ENCODE measurements around the gene CACNB1. TPM values are rescaled to one million over a fixed set of nuclear protein-coding genes. Genes with fewer than 3 reads are reported as not detected.
A peak's percentile ranks its signal among the peaks of the same experiment; 100 is the strongest.

CACNB1 gene
- total RNA-seq, 1 donor from 2014 or later: 408 TPM

DNA sequence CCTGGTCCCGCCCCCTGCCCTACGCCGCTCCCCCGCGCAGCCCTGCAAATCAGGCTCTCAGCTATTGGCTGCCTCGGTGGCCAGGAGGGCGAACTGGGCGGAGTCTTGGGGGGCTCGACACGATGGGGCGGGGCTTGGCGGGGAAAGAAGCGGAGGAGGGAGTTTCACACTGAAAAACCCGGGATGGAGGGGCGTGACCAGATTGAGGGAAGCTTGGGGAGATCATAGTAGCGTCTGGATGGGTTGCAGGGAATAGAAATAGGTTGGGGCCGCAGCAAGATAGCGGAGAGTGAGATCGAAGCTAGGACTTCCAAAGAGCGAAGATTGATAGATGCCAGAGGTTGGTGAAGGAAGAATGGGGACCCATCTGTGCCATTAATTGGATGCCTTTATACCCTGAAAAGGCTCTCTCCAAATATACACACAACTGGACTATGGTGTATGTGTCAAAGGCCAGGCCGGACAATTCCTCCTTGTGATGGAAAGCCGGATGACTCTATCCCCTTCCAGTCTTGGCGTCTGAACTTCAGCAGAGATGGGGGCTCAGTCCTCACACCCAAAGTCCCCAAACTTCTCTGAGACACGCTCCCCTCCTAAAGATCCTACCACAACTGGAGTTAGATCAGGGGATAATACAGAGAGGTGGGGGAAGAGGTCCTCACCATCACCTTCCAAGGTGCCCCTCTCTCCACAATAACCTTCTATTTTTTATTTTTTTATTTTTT, 28.7 kb upstream of the CACNB1 start:
- DNase-seq (ENCODE audit: low read depth): peak; percentile 62

- no peak for DNase-seq (ENCODE audit: low read depth)
Observed at GRCh38 chr17:39225308-39225958, 28.0 kb upstream of the CACNB1 start, which contains the start of gene STAC2. STAC2 (minus strand) TSS chr17:39225945; CDS start chr17:39225502, 443 bp downstream.

GRCh38 chr17:39224778-39225307, 27.4 kb upstream of the CACNB1 start:
- no peak for DNase-seq (ENCODE audit: low read depth)

- no peak for DNase-seq (ENCODE audit: low read depth)
Observed at GRCh38 chr17:39223907-39224777, 26.7 kb upstream of the CACNB1 start.

DNA sequence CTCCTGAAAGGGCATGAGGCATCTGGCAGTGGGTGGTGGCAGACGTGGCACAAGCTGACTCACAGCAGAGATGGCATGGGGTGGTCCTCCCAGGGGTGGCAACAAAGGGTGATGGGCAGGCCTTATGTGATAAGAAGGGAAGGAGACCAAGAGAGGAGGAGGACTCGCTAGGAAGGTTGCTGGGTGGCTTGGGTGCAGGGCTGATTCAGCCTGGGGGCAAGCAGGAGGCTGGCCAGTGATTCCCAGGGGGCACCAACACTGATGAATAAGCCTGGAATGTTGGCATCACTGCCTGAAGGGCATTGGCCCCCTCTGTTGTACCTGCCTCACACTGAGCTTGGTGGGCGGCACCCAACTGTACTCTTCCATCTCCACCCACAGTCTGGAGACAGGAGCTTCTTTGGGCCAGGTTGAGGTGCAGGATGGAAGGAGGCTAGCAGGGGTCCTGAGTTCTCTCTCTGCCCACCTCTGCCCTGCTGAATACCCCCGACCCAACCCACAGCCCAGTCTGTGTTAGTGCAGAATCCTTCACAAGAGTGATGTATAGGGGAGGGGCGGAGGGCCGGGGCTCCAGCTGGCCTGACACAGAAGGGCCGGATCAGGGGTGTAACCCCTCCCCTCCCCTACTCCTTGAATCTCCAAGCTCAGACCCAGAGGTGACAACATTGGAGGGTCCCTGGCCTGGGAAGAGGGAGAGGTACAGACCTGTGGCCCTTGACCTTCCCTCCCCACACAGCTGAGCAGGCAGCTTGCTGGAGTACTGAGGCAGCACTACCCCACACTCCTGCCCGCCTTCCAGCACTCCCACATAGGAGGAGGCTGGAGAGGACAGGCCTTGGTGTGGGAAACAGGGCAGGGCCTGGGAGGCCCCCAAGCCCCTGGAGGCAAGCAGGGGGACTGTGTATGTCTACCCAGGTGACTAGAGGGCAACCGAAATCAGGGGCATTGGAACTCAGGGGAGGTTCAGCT, 25.7 kb upstream of the CACNB1 start:
- no peak for DNase-seq (ENCODE audit: low read depth)

DNA sequence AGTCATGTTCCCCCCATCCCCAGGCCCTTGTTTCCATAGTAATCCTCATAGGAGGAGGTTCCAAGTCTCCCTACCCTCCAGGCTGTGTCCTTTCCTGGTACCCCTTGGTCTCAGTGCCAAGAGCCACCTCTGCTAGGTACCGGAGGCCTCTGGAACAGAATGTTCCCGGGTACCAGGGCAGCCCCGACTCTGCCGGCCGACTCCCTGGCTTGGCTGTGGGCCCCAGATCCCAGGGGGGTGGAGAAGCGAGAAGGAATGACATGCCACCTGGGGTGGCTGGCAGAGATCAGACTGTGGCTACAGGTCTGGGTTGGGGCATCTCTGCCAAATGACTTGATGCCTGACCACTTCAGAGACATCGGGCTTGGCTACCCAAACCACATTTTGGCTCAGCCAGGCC, 24.7 kb upstream of the CACNB1 start:
- DNase-seq (ENCODE audit: low read depth): no peak

GRCh38 chr17:39221572-39221971, 24.1 kb upstream of the CACNB1 start:
- no peak for DNase-seq (ENCODE audit: low read depth)

GRCh38 chr17:39219647-39220154, 22.2 kb upstream of the CACNB1 start:
- DNase-seq (ENCODE audit: low read depth): peak; percentile 50

DNA sequence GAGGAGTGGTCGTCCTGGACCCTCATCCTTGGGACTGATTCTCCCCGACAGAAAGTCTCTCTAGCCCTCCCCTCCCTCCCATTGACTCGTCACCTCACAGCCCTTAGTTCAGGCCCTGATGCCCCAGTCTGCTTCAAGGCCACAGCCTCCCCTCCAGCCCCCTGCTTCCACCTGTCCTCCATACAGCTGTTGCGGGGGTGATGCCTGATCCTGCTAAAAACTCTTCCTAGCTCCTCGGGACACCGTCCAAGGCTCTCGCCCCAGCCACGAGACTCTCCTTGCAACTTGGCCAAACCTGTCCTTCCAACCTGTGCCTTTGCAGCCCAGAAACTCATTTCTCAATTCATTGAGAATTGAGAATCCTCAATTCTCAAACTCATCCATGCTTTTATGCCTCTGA, 21.4 kb upstream of the CACNB1 start:
- peak; percentile 52 for DNase-seq (ENCODE audit: low read depth)

DNA sequence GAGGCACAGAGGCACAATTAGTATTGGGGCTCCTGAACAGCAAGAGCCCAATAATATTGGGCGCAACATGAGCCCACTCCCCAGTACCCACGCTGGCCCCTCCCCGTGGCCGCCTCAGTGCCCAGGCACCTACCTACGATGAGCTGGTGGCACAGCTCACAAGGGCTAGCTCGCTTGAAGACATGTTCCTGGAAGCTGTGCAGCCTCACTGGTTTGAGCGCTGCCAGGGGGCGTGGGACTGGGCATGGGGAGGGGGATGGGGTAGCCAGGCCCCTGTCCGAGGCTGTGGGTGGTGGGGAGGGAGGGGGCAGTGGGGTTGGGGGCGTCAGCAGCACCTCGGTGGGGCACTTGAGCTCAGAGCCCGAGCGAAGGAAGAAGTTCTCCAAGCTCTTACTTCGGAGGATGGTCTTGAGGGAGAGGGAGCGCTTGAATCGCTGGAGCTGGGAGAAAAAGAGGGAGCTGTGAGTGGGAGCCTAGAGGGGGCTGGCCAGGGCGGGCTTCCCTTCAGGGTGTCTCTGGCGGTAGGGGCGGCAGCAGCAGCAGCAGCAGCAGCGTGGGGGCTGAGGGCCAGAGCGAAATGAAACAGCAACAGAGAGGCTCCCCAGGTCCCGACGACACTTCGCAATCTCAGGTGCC, 20.4 kb upstream of the CACNB1 start:
- DNase-seq (ENCODE audit: low read depth): no peak

DNA sequence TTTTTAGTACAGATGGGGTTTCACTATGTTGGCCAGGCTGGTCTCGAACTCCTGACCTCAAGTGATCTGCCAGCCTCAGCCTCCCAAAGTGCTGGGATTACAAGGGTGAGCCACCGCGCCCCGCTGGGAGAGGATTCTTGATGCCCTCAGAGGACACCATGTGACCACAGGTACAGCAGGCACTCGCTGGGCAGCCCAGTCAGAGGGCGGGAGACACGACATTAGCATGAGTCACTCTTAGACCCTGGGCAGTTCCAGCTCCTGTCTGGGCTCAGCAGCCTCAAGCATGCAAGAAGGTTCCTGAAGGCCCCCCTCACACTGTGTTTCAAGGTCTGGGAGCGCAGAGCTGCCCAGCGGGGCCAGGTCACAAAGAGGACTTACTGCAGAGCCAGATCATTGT, 16.4 kb upstream of the CACNB1 start:
- no peak for DNase-seq (ENCODE audit: low read depth)

DNA sequence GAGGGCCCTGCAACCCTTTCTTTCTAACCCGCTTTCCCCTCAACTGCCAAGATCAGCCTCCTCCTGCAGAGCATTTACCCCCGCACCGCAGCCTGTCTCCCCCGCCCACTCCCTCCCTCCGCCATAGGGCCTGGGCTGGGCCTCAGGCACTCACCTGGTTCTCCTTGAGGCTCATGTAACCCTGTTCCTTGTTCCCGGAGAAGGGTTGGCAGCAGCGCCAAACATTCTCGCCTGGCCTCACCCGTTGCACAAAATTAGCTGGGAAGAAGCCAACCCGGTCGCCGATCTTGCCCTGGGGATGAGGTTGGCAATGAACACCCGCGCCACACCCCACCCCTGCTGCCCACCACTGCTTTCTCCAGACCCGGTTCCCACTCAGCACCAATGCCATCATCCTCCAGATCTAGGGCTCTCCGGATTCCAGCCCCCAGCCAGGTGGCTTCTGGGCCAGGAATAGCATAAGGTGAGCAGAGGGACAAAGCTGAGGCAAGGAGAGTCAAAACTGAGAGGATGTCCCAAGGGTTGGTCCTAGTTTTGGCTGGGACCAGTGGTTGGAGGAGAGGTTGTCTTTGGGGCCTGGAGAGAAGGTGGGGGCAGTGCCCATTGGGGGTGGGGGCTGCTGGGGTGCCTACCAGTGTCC, 15.5 kb upstream of the CACNB1 start:
- DNase-seq (ENCODE audit: low read depth): no peak

DNA sequence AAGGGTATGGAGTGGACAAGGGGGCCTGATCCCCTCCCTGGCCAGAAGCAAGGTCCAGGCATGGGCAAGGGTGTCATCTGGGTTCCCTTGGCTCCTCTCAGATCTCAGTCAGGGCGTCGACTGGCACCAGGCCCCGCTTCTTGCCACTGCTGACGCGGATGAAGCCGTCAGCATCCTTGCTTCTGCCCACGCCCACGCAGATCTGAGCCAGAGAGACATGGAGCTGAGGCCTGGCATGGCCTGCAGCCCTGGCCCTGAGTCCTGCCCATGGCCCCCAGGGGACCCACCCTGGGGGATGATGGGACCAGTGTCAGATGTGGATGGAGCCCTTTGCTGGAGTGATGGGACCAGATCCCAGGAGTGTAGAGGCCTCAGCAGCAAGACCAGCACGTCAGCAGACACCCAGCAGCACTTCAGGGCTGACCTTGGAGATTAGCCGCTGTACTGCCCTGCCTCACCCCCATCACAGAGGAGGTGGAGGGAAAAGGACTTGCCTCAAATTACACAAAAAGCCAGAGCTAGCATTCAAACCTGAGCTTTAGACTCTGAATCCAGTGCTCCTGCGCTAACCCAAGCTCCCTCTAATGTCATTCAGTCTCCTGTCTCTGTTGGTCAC, 14.8 kb upstream of the CACNB1 start:
- no peak for DNase-seq (ENCODE audit: low read depth)

DNA sequence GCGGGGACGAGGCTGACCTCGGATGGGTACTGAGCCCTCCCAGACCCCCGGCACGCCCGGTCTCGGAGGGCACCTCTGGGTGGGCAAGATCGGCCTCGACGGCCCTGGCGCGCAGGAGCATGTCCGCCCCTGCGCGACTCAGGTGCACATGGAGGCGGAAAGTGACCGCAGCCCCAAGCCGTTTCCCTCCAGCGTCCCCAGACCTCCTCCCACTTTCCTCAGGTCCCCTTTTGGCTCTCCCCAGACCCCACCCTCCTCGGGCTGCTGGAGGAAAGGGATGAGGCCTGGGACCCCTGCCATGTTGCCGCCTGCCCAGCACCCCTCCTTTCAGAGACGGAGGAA, 12.6 kb upstream of the CACNB1 start:
- DNase-seq (ENCODE audit: low read depth): no peak

DNA sequence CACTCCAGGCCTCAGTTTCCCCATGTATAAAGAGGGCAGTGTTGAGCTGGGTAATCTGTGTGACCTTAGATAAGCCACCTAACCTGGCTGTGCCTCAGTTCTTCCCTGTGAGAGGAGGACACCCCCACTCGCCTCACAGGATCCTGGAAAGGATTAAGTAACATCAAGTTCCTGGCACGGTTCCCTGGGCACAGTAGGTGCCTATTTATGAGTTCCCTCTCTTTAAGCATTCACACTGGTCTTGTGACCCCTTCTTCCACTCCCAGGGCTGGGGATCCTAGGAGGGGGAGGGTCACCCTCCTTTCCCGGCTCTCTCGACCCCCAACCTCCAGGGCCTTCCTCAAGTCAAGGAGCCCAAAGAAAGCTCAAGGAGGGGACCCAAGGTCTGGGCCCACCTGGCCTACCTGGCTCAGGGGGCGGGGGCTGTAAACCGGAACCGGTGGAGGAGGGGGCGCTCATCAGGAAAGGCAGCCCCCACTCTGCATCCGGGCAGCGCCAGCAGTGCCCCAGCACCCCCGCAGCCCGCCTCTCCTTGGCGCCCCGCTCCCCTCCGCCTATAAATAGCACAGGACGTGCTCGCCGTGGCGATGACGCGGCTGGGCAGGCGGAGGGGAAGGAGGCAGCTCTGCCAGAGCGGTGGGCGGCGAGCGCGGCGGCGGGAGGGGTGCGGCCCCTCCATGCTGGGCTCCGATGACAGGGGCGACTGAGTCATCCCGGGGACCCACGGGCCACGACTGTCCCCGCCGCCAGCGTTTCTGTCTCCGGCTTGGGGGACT, 12.0 kb upstream of the CACNB1 start:
- DNase-seq (ENCODE audit: low read depth): peak; percentile 71

GRCh38 chr17:39208893-39209292, 11.4 kb upstream of the CACNB1 start:
- DNase-seq (ENCODE audit: low read depth): peak; percentile 64

DNA sequence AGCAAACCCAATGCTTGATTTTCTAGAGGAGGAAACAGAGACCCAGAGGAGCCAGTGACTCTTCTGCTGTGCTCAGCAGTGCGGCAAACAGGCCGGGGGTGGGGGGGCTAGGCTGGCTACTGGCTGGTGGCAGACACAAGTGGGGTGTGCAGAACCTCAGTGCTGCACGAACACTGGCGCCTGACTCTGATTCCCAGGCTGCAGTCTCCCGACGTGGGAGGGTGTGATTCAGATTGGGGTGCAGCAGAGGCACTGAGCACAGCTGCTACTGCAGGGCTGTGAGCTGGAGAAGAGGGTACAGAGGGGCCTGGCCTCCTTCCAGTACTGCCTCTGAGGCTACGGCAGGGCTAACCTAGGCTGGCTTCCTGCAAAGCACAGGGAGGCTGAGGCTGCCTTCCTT, 10.7 kb upstream of the CACNB1 start:
- DNase-seq (ENCODE audit: low read depth): peak; percentile 60

- no peak for DNase-seq (ENCODE audit: low read depth)
Observed at GRCh38 chr17:39205112-39205526, 7.7 kb upstream of the CACNB1 start.

Measured in myocyte (in vitro differentiated cells).